ENCODE data around the gene VEGFA.

VEGFA gene

DNA sequence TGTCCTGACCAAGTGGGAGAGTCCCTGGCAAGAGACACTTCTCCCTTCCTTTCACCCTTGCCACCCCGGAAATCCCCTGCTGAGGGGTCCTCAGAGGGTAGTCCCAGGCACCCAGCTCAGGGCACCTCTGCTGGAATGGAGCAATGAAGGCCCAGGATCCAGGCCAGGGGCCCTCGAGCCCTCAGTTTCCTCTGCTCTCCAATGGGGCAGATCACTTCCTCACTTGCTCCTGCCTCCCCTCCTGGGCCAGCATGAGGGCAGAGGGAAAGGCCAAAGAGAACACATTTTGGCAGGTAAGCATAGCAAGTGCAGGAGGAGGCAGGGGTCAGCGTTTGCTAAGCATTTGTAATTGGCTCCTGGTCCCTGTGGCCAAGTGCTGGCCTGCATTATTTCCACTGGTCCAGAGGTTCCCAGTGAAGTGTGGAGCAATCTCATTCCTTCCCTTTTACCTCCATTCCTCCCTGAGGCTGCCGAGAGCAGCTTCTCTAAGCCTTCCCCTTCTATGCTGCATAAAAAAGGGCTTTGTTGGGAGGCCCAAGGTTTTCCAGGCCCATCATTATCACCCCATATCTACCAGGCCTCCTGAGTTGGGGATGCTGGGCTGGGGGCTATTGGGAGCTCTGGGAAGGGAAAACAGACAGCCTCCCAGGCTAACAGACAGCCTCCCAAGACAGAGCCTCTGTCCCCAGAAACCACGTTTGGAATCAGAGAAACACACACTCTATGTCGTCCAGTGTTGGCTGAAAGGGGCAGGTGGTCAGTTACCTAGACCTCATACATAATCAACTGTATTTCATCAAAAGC, 28.8 kb upstream of the VEGFA start:
- ATAC-seq, result no peak; the same call in 2 of the 3 replicates
- TF ChIP-seq, protein P1, sequence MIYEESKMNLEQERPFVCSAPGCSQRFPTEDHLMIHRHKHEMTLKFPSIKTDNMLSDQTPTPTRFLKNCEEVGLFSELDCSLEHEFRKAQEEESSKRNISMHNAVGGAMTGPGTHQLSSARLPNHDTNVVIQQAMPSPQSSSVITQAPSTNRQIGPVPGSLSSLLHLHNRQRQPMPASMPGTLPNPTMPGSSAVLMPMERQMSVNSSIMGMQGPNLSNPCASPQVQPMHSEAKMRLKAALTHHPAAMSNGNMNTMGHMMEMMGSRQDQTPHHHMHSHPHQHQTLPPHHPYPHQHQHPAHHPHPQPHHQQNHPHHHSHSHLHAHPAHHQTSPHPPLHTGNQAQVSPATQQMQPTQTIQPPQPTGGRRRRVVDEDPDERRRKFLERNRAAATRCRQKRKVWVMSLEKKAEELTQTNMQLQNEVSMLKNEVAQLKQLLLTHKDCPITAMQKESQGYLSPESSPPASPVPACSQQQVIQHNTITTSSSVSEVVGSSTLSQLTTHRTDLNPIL (CRISPR knock-in tag; IDR thresholded peaks at IDR 0.05; ENCODE audit: low read depth), result no peak
- no peak for TF ChIP-seq GLIS3 (CRISPR knock-in tag; IDR thresholded peaks at IDR 0.05)
- TF ChIP-seq, protein P2, sequence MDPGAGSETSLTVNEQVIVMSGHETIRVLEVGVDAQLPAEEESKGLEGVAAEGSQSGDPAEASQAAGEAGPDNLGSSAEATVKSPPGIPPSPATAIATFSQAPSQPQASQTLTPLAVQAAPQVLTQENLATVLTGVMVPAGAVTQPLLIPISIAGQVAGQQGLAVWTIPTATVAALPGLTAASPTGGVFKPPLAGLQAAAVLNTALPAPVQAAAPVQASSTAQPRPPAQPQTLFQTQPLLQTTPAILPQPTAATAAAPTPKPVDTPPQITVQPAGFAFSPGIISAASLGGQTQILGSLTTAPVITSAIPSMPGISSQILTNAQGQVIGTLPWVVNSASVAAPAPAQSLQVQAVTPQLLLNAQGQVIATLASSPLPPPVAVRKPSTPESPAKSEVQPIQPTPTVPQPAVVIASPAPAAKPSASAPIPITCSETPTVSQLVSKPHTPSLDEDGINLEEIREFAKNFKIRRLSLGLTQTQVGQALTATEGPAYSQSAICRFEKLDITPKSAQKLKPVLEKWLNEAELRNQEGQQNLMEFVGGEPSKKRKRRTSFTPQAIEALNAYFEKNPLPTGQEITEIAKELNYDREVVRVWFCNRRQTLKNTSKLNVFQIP (CRISPR knock-in tag; IDR thresholded peaks at IDR 0.05; ENCODE audit: borderline replicate concordance, low read depth), result no peak
- TF ChIP-seq, protein P3, sequence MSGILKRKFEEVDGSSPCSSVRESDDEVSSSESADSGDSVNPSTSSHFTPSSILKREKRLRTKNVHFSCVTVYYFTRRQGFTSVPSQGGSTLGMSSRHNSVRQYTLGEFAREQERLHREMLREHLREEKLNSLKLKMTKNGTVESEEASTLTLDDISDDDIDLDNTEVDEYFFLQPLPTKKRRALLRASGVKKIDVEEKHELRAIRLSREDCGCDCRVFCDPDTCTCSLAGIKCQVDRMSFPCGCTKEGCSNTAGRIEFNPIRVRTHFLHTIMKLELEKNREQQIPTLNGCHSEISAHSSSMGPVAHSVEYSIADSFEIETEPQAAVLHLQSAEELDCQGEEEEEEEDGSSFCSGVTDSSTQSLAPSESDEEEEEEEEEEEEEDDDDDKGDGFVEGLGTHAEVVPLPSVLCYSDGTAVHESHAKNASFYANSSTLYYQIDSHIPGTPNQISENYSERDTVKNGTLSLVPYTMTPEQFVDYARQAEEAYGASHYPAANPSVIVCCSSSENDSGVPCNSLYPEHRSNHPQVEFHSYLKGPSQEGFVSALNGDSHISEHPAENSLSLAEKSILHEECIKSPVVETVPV (CRISPR knock-in tag; IDR thresholded peaks at IDR 0.05), result no peak
- TF ChIP-seq SNAI2 (CRISPR knock-in tag; IDR thresholded peaks at IDR 0.05), result no peak
- TF ChIP-seq ZNF8 (CRISPR knock-in tag; IDR thresholded peaks at IDR 0.05), result no peak
- TF ChIP-seq, protein P4, sequence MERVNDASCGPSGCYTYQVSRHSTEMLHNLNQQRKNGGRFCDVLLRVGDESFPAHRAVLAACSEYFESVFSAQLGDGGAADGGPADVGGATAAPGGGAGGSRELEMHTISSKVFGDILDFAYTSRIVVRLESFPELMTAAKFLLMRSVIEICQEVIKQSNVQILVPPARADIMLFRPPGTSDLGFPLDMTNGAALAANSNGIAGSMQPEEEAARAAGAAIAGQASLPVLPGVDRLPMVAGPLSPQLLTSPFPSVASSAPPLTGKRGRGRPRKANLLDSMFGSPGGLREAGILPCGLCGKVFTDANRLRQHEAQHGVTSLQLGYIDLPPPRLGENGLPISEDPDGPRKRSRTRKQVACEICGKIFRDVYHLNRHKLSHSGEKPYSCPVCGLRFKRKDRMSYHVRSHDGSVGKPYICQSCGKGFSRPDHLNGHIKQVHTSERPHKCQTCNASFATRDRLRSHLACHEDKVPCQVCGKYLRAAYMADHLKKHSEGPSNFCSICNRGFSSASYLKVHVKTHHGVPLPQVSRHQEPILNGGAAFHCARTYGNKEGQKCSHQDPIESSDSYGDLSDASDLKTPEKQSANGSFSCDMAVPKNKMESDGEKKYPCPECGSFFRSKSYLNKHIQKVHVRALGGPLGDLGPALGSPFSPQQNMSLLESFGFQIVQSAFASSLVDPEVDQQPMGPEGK (CRISPR knock-in tag; IDR thresholded peaks at IDR 0.05; ENCODE audit: borderline replicate concordance), result no peak
- TF ChIP-seq, protein P5, sequence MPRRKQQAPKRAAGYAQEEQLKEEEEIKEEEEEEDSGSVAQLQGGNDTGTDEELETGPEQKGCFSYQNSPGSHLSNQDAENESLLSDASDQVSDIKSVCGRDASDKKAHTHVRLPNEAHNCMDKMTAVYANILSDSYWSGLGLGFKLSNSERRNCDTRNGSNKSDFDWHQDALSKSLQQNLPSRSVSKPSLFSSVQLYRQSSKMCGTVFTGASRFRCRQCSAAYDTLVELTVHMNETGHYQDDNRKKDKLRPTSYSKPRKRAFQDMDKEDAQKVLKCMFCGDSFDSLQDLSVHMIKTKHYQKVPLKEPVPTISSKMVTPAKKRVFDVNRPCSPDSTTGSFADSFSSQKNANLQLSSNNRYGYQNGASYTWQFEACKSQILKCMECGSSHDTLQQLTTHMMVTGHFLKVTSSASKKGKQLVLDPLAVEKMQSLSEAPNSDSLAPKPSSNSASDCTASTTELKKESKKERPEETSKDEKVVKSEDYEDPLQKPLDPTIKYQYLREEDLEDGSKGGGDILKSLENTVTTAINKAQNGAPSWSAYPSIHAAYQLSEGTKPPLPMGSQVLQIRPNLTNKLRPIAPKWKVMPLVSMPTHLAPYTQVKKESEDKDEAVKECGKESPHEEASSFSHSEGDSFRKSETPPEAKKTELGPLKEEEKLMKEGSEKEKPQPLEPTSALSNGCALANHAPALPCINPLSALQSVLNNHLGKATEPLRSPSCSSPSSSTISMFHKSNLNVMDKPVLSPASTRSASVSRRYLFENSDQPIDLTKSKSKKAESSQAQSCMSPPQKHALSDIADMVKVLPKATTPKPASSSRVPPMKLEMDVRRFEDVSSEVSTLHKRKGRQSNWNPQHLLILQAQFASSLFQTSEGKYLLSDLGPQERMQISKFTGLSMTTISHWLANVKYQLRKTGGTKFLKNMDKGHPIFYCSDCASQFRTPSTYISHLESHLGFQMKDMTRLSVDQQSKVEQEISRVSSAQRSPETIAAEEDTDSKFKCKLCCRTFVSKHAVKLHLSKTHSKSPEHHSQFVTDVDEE (CRISPR knock-in tag; IDR thresholded peaks at IDR 0.05), result no peak
- no peak for TF ChIP-seq PPARA (CRISPR knock-in tag; IDR thresholded peaks at IDR 0.05; ENCODE audit: borderline replicate concordance)
- no peak for TF ChIP-seq ZNF565 (CRISPR knock-in tag; conservative IDR thresholded peaks at IDR 0.05; ENCODE audit: low read depth)
- TF ChIP-seq OSR1 (CRISPR knock-in tag; IDR thresholded peaks at IDR 0.05), result no peak
- no peak for TF ChIP-seq ZFP3 (CRISPR knock-in tag; IDR thresholded peaks at IDR 0.05)

DNA sequence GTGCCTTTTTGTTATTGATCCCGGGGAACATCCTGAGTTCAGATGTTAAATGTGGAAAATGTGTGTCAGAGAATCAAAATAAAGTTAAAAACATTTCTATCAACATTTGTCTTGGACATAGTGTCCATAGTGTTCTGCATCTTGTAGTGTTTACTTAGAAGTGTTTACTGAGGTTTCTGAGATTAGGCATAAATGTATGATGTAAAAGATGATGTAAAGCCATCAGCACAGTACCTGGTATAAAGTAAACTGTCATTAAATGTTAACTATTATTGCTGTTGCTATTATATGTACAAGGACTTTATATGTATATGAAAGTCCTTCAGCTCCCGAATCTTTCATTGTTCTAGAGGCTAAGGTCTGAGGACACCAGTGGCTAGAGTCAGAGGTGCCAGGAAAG, 28.2 kb upstream of the VEGFA start:
- TF ChIP-seq ESRRG (CRISPR knock-in tag; IDR thresholded peaks at IDR 0.05) (no peak), RARB (CRISPR knock-in tag; IDR thresholded peaks at IDR 0.05) (no peak), ARNTL (CRISPR knock-in tag; IDR thresholded peaks at IDR 0.05; ENCODE audit: borderline replicate concordance, low read depth) (no peak), ZNF565 (CRISPR knock-in tag; conservative IDR thresholded peaks at IDR 0.05; ENCODE audit: low read depth) (no peak), PPARA (CRISPR knock-in tag; IDR thresholded peaks at IDR 0.05; ENCODE audit: borderline replicate concordance) (no peak), OSR1 (CRISPR knock-in tag; IDR thresholded peaks at IDR 0.05) (no peak), BACH2 (CRISPR knock-in tag; IDR thresholded peaks at IDR 0.05; ENCODE audit: borderline replicate concordance) (no peak)
- TF ChIP-seq, protein P3 (CRISPR knock-in tag; IDR thresholded peaks at IDR 0.05), result no peak
- TF ChIP-seq, protein P4 (CRISPR knock-in tag; IDR thresholded peaks at IDR 0.05; ENCODE audit: borderline replicate concordance), result no peak

More for the DNA sequence above, 28.2 kb upstream of the VEGFA start:
- no peak for ATAC-seq

All from SK-N-SH treated with all-trans-retinoic acid at 6 μM for 48 hours (cell line).